GM19035 (cell line): ENCODE measurements around the gene IPO13.

Source experiments
- ATAC-seq: cut with Tn5 transposase; IDR thresholded peaks from one replicate; pipeline ENCODE4 v1.9.1; 2021; ENCODE audit not compliant: unreplicated experiment

Gene IPO13

GRCh38 chr1:43951021-43951985 is 4.6 kb downstream of the IPO13 start:
- no peak for ATAC-seq

GRCh38 chr1:43952731-43953346 is 6.1 kb downstream of the IPO13 start:
- no peak for ATAC-seq

- ATAC-seq: no peak
Measured at GRCh38 chr1:43953361-43953760, 6.6 kb downstream of the IPO13 start.

GRCh38 chr1:43954036-43954435 is 7.3 kb downstream of the IPO13 start:
- ATAC-seq: no peak

- no peak for ATAC-seq
Measured at GRCh38 chr1:43956234-43956633, 9.5 kb downstream of the IPO13 start.

- ATAC-seq: no peak
Measured at GRCh38 chr1:43957407-43958040, 10.8 kb downstream of the IPO13 start.

GRCh38 chr1:43958351-43959255 is 11.9 kb downstream of the IPO13 start:
- ATAC-seq: no peak

GRCh38 chr1:43960798-43961197 is 14.0 kb downstream of the IPO13 start:
- no peak for ATAC-seq

- ATAC-seq: no peak
Measured at GRCh38 chr1:43961692-43962091, 14.9 kb downstream of the IPO13 start.

GRCh38 chr1:43962324-43962723 is 15.6 kb downstream of the IPO13 start:
- no peak for ATAC-seq

- no peak for ATAC-seq
Measured at GRCh38 chr1:43963006-43963405, 16.3 kb downstream of the IPO13 start.

- ATAC-seq: no peak
Measured at GRCh38 chr1:43963890-43964289, 17.1 kb downstream of the IPO13 start.

- no peak for ATAC-seq
Measured at GRCh38 chr1:43965316-43965715, 18.6 kb downstream of the IPO13 start.

- no peak for ATAC-seq
Measured at GRCh38 chr1:43968348-43968948, 21.7 kb downstream of the IPO13 start.

- no peak for ATAC-seq
Measured at GRCh38 chr1:43969416-43969745, 22.6 kb downstream of the IPO13 start.

- ATAC-seq: peak; percentile 85
Measured at GRCh38 chr1:43969746-43970466, 23.2 kb downstream of the IPO13 start, which contains the start of gene DPH2. TSS of gene DPH2 (plus strand) at chr1:43970010. CDS start at chr1:43970176, 166 bp downstream.

- no peak for ATAC-seq
Measured at GRCh38 chr1:43970502-43970901, 23.8 kb downstream of the IPO13 start.

GRCh38 chr1:43970911-43971310 is 24.2 kb downstream of the IPO13 start:
- no peak for ATAC-seq

GRCh38 chr1:43971336-43971980 is 24.7 kb downstream of the IPO13 start:
- ATAC-seq: no peak
